Activated naive CD4-positive, alpha-beta T cell treated with anti-CD3 and anti-CD28 coated beads, Interleukin-2, amount 10 ng/mL, durations not matched to agents 7 days and 5 days (primary cell): ENCODE results near the gene CACNA1D.
A peak's percentile ranks its signal among the peaks of the same experiment; 100 is the strongest.

ENCODE experiments used
- CTCF ChIA-PET: fragments of 350-600 bp; sonication (Branson Sonifier 250); formaldehyde crosslinking; loops from one replicate; lab custom pipeline; 2021; ENCODE audit warnings: antibody characterized with exemption; lab: Charles Lee
- DNase-seq: peaks from one replicate; pipeline ENCODE4 v3.0.0-alpha.2; 2020
- H3K27ac Mint-ChIP-seq: one replicate; pipeline ENCODE4 v1.8.0; 2021; ENCODE audit warnings: mild to moderate bottlenecking, moderate library complexity, mixed read lengths
- H3K27me3 Mint-ChIP-seq: one replicate; pipeline ENCODE4 v1.8.0; 2021; ENCODE audit warnings: mild to moderate bottlenecking, mixed read lengths
- H3K36me3 Mint-ChIP-seq: one replicate; pipeline ENCODE4 v1.8.0; 2021; ENCODE audit warnings: mixed read lengths
- H3K4me1 Mint-ChIP-seq: one replicate; pipeline ENCODE4 v1.8.0; 2021; ENCODE audit warnings: mixed read lengths
- H3K4me3 Mint-ChIP-seq: one replicate; pipeline ENCODE4 v1.8.0; 2021; ENCODE audit warnings: mild to moderate bottlenecking, moderate library complexity, mixed read lengths
- H3K9me3 Mint-ChIP-seq: one replicate; pipeline ENCODE4 v1.8.0; 2021; ENCODE audit warnings: mixed read lengths

CACNA1D gene

GRCh38 chr3:53721187-53722119 lies 227.0 kb downstream of the CACNA1D start:
- H3K4me1 Mint-ChIP-seq = no peaks in the 10 kb centered on the region
- CTCF ChIA-PET = interaction anchor here (0.6 to 1.4 kb wide), 2 partner anchors 11 to 48 kb away, joined by 3 to 5 read pairs; no protein-coding TSS in a partner anchor
- DNase-seq = no peak
- no peaks in the 10 kb centered on the region for H3K36me3 Mint-ChIP-seq
- H3K27me3 Mint-ChIP-seq = peaks cover 45% of the 10 kb centered on the region
- no peak overlapping the region for H3K27ac Mint-ChIP-seq
- no peaks in the 10 kb centered on the region for H3K9me3 Mint-ChIP-seq
- no peak overlapping the region for H3K4me3 Mint-ChIP-seq

DNA sequence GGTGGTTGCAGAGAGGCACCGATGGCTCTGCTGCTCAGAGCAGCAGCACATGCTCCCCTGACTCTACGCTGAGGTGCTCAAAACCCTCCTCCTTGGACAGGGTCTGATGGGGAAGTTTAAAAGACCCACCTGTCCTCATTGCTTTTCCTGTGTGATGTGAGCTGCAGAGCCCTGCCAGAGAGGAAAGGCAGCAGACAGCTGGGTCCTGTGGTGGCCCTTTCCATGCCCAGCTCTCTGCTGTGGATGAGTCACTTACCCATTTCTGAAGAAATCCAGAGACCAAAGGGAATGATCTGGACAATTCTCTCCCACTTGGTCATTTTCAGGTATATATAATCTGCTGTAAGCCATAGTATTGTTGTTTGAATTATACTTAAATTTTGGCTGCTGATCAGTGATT lies 230.2 kb downstream of the CACNA1D start:
- Mint-ChIP-seq H3K27ac (no peak overlapping the region), H3K4me1 (no peaks in the 10 kb centered on the region), H3K9me3 (no peaks in the 10 kb centered on the region), H3K4me3 (no peak overlapping the region), H3K27me3 (peaks cover 50% of the 10 kb centered on the region), H3K36me3 (no peaks in the 10 kb centered on the region)
- CTCF ChIA-PET = interaction anchor here (1.2 kb wide), 1 partner anchor 9 kb away, joined by 3 read pairs; no protein-coding TSS in a partner anchor
- no peak for DNase-seq

GRCh38 chr3:53725387-53725995 lies 231.1 kb downstream of the CACNA1D start:
- Mint-ChIP-seq H3K4me3 (no peak overlapping the region), H3K27ac (no peak overlapping the region), H3K4me1 (no peaks in the 10 kb centered on the region), H3K9me3 (no peaks in the 10 kb centered on the region), H3K27me3 (peaks cover 58% of the 10 kb centered on the region), H3K36me3 (no peaks in the 10 kb centered on the region)
- CTCF ChIA-PET = no interaction called here
- no peak for DNase-seq

GRCh38 chr3:53726643-53727042 lies 232.2 kb downstream of the CACNA1D start:
- CTCF ChIA-PET = no interaction called here
- no peaks in the 10 kb centered on the region for H3K9me3 Mint-ChIP-seq
- no peaks in the 10 kb centered on the region for H3K4me1 Mint-ChIP-seq
- H3K27me3 Mint-ChIP-seq = peaks cover 59% of the 10 kb centered on the region
- H3K27ac Mint-ChIP-seq = no peak overlapping the region
- DNase-seq = no peak
- H3K4me3 Mint-ChIP-seq = no peak overlapping the region
- H3K36me3 Mint-ChIP-seq = no peaks in the 10 kb centered on the region

- no peaks in the 10 kb centered on the region for H3K9me3 Mint-ChIP-seq
- no peak overlapping the region for H3K4me3 Mint-ChIP-seq
- CTCF ChIA-PET = interaction anchor here (1.0 to 1.2 kb wide), 2 partner anchors 18 to 154 kb away, joined by 3 read pairs; no protein-coding TSS in a partner anchor
- H3K27ac Mint-ChIP-seq = no peak overlapping the region
- no peaks in the 10 kb centered on the region for H3K36me3 Mint-ChIP-seq
- H3K4me1 Mint-ChIP-seq = no peaks in the 10 kb centered on the region
- H3K27me3 Mint-ChIP-seq = peaks cover 57% of the 10 kb centered on the region
- no peak for DNase-seq
These were observed 234.2 kb downstream of the CACNA1D start for GRCh38 chr3:53728606-53729005.

- Mint-ChIP-seq H3K36me3 (no peaks in the 10 kb centered on the region), H3K27me3 (peaks cover 53% of the 10 kb centered on the region), H3K4me3 (no peak overlapping the region), H3K4me1 (no peaks in the 10 kb centered on the region), H3K27ac (peak overlapping the region; percentile 7), H3K9me3 (no peaks in the 10 kb centered on the region)
- no peak for DNase-seq
- CTCF ChIA-PET = interaction anchor here (0.7 to 1.0 kb wide), 2 partner anchors 37 to 153 kb away, joined by 3 read pairs; no protein-coding TSS in a partner anchor
These were observed 234.7 kb downstream of the CACNA1D start for GRCh38 chr3:53729159-53729558.

GRCh38 chr3:53729618-53730017 lies 235.2 kb downstream of the CACNA1D start:
- no peak overlapping the region for H3K4me3 Mint-ChIP-seq
- no peaks in the 10 kb centered on the region for H3K36me3 Mint-ChIP-seq
- DNase-seq = no peak
- H3K27ac Mint-ChIP-seq = no peak overlapping the region
- CTCF ChIA-PET = interaction anchor here (0.7 kb wide), 1 partner anchor 37 kb away, joined by 3 read pairs; no protein-coding TSS in a partner anchor
- H3K9me3 Mint-ChIP-seq = no peaks in the 10 kb centered on the region
- H3K4me1 Mint-ChIP-seq = no peaks in the 10 kb centered on the region
- H3K27me3 Mint-ChIP-seq = peaks cover 49% of the 10 kb centered on the region

GRCh38 chr3:53730576-53730975 lies 236.2 kb downstream of the CACNA1D start:
- Mint-ChIP-seq H3K9me3 (no peaks in the 10 kb centered on the region), H3K27ac (no peak overlapping the region), H3K4me3 (no peak overlapping the region), H3K27me3 (peaks cover 46% of the 10 kb centered on the region), H3K4me1 (no peaks in the 10 kb centered on the region), H3K36me3 (no peaks in the 10 kb centered on the region)
- CTCF ChIA-PET = no interaction called here
- DNase-seq = no peak

DNA sequence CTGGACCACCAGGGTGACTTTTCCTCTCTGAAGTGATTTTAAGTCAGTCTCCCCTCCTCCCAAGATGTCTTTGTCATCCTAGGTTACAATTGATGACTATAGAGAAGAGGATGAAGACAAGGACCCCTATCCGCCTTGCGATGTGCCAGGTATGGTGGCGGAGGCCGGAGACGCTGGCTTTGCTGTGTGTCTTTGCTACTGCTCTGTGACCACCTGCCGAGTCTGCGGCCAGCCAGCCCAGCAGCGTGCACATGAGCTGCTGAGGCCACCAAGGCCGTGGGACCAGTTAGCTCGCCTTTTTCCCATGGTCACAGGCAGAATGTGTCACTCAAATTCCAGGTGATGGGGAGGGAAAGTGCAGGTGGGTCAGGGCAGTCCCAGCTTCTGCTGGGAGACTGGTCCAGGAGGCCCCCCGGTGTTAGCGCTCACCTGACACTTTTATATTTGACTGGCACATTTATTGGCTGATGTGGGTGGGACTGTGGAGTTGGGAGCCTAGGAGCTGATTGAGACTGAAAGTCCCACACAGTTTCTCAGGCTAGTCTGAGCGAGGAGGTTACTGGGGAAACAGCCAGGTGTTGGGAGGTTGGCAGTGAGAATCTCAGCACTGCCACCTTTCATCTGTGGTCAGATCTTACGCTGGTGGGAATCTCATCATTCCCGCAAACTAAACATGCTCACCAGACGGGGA lies 237.7 kb downstream of the CACNA1D start:
- H3K4me1 Mint-ChIP-seq = no peaks in the 10 kb centered on the region
- peaks cover 43% of the 10 kb centered on the region for H3K27me3 Mint-ChIP-seq
- no peaks in the 10 kb centered on the region for H3K9me3 Mint-ChIP-seq
- no peak overlapping the region for H3K27ac Mint-ChIP-seq
- H3K4me3 Mint-ChIP-seq = no peak overlapping the region
- H3K36me3 Mint-ChIP-seq = no peaks in the 10 kb centered on the region
- CTCF ChIA-PET = interaction anchor here (0.9 kb wide), 1 partner anchor 22 kb away, joined by 3 read pairs; no protein-coding TSS in a partner anchor
- no peak for DNase-seq

DNA sequence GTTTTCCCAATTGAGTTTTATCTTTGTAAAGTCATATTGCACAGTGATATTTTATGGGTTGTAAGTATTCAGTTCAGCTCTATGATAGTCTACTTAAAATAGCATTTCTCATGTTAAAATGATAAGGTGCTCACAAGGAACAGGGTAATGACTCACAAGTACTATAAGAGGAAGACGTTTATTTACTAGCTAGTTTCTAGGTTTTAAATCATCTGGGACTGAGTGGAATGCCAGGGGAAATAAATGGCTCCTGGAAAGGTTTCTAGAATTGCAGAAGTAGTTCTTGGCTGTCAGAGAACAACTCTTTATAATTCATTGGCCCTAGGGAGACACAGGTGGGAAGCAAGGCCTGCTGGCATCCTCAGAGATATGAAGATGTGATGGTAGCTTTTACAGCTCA lies 239.0 kb downstream of the CACNA1D start:
- no peaks in the 10 kb centered on the region for H3K36me3 Mint-ChIP-seq
- no peak overlapping the region for H3K27ac Mint-ChIP-seq
- no peak for DNase-seq
- H3K4me1 Mint-ChIP-seq = no peaks in the 10 kb centered on the region
- H3K4me3 Mint-ChIP-seq = no peak overlapping the region
- H3K9me3 Mint-ChIP-seq = no peaks in the 10 kb centered on the region
- CTCF ChIA-PET = interaction anchor here (0.8 kb wide), 1 partner anchor 9 kb away, joined by 3 read pairs; no protein-coding TSS in a partner anchor
- peaks cover 31% of the 10 kb centered on the region for H3K27me3 Mint-ChIP-seq

- CTCF ChIA-PET = no interaction called here
- H3K4me1 Mint-ChIP-seq = peaks cover 3% of the 10 kb centered on the region
- H3K36me3 Mint-ChIP-seq = no peaks in the 10 kb centered on the region
- no peaks in the 10 kb centered on the region for H3K9me3 Mint-ChIP-seq
- no peak overlapping the region for H3K4me3 Mint-ChIP-seq
- peaks cover 53% of the 10 kb centered on the region for H3K27me3 Mint-ChIP-seq
- no peak overlapping the region for H3K27ac Mint-ChIP-seq
- DNase-seq = no peak
These were observed 245.6 kb downstream of the CACNA1D start for GRCh38 chr3:53739966-53740365.

DNA sequence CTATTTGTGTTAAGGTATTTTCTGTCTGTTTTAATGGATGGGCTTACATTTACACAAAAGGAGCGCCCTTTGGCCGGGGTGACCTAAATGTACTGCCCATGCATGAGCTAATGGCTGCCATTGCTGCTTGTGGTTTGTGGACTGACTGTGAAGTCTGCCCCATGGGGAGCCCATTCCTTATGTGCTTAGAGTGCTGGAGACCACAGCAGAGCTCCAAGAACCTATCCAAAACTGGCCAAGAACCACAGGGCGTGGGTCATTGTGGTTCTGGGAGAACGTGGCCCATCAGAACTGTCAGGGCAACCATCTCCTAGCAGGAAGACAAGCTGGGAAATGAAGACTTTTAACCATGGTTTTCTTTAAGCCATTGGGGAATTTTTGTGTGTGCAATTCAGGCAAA lies 246.5 kb downstream of the CACNA1D start:
- H3K4me1 Mint-ChIP-seq = peaks cover 3% of the 10 kb centered on the region
- H3K4me3 Mint-ChIP-seq = no peak overlapping the region
- CTCF ChIA-PET = no interaction called here
- no peaks in the 10 kb centered on the region for H3K36me3 Mint-ChIP-seq
- no peak for DNase-seq
- H3K27me3 Mint-ChIP-seq = peaks cover 56% of the 10 kb centered on the region
- H3K9me3 Mint-ChIP-seq = no peaks in the 10 kb centered on the region
- H3K27ac Mint-ChIP-seq = no peak overlapping the region

GRCh38 chr3:53744351-53744750 lies 249.9 kb downstream of the CACNA1D start:
- Mint-ChIP-seq H3K27ac (no peak overlapping the region), H3K4me3 (no peak overlapping the region), H3K27me3 (peaks cover 64% of the 10 kb centered on the region), H3K4me1 (peaks cover 3% of the 10 kb centered on the region), H3K9me3 (no peaks in the 10 kb centered on the region), H3K36me3 (no peaks in the 10 kb centered on the region)
- CTCF ChIA-PET = no interaction called here
- DNase-seq = no peak

DNA sequence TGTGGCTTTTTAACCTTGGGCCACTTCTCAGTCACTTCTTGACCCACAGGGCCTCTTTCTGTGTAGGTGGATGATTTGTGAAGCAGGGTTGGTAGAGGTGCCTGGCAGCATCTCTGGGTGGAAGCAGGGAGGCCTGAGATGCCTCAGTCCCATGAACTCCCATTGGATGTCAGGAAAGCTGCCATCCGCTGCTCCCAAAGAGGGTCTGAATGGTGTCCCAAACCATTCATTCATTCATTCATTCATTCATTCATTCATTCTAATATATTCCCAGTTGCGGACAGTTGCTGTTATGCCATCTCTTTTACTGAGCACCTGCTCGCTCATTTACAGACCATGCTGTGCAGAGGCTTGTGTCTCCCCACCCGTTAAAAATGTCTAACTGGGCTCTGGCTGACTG lies 253.1 kb downstream of the CACNA1D start:
- CTCF ChIA-PET = no interaction called here
- Mint-ChIP-seq H3K36me3 (no peaks in the 10 kb centered on the region), H3K9me3 (no peaks in the 10 kb centered on the region), H3K27ac (no peak overlapping the region), H3K4me1 (peaks cover 2% of the 10 kb centered on the region), H3K4me3 (no peak overlapping the region), H3K27me3 (peaks cover 45% of the 10 kb centered on the region)
- DNase-seq = no peak
